HG03045 (cell line): ENCODE results near the gene MPP3.

Experiments used
- ATAC-seq: cut with Tn5 transposase; IDR thresholded peaks from one replicate; pipeline ENCODE4 v1.9.1; 2021; ENCODE audit warnings: mild to moderate bottlenecking, moderate library complexity; ENCODE audit not compliant: unreplicated experiment

MPP3 gene

DNA sequence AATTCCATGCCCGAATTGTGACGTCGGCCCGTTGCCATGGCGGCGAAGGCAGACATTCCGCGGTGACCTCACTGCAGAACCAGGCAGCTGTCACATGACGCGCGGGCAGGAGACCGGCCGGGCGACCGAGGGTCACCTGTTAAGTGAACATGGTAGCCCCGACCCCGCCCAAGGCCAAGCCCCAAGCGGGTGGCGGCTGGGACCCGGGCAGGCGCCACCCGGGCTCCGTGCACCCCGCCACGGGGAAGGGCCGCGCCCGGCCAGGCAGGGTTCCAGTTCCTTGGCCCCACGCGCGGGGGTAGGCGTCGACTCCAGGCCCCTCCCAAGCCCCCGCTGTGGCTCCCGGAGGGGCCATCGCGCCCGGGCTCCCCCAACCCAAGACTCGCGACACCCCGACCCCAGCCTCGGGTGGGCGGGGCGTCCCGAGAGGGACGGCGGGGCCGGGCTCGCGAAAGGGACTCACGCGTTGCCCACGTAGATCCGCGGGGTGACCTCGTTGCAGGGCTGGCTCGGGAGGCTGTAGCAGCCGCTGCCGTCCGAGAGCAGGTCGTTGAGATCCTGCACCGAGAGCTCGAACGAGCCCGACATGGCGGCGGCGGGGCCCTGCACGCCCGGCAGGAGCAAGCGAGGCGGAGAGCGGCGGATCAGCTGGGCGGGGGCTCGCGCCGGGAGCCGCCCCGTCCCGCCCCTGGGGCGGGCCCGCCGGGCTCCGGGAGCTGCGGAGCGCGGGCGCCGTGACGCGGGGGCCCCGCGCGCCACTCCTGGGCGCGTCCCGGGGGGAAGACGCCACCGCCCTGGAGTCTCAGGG is 54.4 kb downstream of the MPP3 start, which contains the start of gene DUSP3:
TSS of gene DUSP3 (minus strand) at position 641 of the 808 bp plus-strand sequence. CDS start at position 588, 53 bp downstream.
- ATAC-seq, result peak; percentile 82

DNA sequence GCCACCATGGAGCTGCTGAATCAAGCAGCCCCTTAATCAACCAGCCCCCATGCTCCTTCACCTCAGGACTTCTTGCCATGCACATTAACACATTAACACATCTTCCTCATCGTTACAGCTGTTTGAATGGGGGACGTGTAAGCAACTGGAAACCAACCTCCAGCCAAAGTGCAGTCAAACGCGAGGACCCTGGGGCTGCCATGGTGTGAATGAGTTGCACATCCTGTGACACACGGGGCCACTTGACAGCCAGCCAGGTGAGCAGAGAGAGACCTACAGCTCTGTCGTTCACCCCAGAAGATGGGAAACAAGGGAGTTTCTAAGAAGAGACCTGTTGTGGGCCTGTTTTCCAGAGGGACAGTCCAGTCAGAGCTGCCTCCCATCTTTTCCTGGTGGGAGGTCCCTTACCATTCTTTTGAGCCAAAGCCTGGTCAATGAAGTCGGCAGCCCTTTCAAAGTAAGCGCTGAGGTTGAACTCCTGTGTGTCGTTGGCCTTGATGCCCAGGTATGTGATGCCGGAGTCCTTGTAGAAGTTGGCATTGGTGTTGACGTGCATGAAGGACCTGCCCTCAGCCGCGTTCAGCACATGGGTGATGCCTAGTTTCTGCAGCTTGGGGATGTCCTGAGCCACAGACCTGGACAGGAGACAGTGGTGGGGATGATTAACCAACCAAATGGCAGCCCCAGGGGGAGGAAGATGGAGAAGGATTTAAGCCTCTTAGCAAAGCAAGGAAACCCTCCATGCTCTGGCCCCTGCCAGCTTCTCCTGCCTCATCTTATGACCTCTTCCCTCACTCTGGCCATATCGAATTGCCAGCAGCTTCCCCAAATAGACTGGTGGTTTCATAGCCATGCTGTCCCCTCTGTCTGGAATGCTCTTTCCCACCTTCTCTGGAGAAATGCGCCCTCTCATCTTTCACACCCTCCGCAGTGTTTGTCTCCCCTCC is 58.4 kb downstream of the MPP3 start:
- no peak for ATAC-seq

DNA sequence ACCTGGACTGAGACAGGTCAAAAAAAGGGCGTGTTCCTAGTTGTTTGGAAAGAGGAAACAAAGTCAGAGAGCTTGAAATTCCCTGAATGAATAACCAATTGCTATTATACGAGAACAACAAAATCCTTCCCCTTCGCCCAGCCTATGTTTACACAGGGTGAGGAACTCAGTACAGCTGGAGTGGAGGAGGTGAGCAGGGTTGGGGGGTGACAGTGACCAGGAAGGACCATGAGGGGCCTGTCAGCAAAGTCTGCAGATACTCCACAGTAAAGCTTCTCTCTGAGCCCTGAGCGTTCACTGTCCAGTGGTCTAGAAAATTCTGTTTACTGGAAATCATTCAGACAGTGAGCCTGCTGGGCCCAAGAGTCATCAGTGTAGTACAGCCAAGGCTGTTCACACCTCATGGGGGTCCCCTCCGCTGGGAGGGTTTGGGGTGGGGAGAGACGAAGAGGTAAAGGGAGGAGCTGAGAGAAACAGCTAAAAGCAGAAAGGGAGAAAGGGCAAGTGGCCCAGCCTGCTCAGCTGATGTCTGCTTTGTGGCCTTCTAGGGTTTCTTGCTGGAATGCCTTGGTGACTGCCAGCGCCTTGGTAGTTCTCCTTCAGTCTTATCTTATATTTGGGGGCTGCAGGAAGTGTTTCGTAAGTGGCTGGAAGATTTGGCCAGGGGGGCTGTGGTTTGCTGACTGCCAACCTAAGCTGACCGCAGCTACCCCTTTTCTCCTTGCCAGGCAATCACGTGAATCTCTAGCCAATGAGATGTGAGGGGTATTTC is 59.9 kb downstream of the MPP3 start:
- no peak for ATAC-seq

DNA sequence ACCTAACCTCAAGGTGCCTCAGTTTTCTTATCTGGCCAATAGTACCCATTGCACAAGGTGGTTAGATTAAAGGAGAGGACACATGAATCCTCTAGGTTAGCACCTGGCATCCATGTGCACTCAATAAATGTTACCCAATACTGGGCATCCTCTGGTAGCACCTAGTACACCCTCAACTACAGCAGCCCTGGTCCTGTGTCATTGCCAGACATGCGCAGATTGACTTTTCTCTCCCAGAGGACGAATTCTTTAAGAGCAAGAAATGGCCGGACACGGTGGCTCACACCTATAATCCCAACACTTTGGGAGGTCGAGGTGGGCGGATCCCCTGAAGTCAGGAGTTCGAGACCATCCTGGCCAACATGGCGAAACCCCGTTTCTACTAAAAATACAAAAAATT is 61.5 kb downstream of the MPP3 start:
- ATAC-seq, result no peak

DNA sequence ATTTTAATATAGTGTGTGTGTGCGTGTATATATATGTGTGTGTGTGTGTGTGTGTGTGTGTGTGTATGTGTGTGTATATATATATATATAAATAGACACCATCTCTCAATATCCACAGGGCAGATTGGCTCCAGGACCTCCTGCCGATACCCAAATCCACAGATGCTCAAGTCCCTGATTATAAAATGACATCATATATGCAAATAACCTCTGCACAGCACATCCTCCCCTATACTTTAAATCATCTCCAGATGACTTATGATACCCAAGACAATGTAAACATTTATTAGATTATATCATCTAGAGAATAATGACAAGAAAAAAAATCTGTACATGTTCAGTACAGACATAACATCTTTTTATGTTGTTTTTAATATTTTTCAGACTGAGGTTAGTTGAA is 62.0 kb downstream of the MPP3 start:
- no peak for ATAC-seq

DNA sequence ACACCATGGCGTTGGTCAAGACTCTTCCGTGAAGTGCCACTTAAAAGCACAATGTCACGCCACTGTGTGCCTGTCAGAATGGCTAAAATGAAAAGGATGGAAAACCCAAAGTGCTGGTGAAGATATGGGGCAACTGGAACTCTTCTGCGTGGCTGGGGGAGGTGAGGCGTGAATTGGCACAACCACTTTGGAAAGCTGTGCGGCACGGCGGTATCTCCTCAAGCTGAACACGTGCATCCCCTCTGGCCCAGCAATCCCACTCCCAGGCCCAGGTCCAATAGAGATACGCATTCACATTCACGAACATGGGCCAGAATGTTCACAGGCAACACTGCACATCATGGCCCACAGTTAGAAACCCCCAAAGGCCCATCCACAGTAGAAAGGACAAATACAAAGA is 63.1 kb downstream of the MPP3 start:
- ATAC-seq, result no peak

DNA sequence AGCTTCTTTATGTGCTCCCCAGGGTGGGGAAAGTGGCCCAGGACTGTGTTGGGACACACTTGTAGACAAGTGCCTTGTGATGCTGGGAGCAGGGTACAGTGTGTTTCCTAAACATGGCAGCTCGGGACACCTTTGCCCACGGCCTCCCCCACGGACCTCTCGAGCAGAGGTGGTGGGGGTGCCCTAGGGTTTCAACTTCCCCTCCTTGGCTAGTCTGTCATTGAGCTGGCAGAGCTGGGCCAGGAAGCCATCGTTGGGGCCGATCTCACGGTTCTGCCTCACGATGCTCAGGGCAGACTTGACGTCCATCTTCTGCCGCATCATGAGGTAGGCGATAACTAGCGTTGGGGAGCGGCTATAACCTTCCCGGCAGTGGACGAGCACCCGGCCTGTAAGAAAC is 63.5 kb downstream of the MPP3 start:
- no peak for ATAC-seq

DNA sequence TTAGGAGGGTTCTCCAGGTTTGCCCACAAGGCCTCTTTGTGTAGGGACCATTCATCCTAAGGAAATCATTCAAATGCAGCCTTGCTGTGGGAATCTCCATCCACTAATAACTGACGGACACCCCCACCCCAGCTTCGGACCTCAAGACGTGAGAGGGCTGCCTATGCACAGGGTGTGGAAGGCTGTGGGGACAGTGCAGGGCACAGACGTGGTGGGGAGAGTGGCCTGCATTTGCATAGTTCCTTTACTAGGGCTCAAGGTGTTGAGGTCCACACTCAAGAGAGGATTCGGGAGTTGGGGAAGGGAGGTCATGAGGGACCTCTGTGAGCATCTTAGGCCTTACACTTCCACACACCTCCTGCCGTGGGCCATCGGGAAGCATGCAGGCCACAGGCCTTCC is 64.0 kb downstream of the MPP3 start:
- ATAC-seq, result no peak

DNA sequence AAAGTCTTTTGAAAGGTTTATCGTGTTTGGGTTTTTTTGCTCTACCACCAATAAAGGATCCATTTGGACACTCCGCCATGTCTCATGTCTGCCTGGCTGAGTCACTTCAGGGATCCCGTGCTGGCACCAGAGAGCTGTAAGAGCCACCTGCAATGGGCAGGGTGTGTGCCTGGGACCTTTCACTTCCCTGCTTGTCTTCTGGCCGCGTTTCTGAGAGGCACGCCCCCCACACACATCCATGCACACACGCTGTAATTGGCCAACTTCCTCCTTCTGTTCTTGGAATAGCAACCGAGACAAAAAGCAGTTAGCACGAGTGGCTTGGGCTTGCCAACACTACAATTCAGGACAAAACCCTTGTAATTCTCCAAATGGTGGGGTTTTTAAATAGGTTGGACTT is 64.6 kb downstream of the MPP3 start:
- ATAC-seq, result no peak

DNA sequence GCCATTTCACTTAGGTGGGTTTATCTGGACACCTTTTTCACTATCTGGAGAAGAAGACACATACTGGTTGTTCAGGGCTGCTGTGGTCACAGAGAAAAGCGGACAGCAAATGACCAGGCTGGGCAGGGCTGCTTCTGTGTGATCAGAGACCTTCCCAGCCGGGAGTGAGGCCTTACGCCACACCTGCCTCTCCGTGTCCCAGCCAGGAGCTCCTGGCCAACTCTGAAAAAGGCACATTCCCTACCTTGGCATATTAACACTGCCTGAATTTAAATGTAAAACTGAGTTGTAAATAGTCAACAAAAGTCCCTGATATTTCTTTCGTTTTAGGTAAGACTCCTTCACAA is 65.3 kb downstream of the MPP3 start:
- ATAC-seq, result no peak

DNA sequence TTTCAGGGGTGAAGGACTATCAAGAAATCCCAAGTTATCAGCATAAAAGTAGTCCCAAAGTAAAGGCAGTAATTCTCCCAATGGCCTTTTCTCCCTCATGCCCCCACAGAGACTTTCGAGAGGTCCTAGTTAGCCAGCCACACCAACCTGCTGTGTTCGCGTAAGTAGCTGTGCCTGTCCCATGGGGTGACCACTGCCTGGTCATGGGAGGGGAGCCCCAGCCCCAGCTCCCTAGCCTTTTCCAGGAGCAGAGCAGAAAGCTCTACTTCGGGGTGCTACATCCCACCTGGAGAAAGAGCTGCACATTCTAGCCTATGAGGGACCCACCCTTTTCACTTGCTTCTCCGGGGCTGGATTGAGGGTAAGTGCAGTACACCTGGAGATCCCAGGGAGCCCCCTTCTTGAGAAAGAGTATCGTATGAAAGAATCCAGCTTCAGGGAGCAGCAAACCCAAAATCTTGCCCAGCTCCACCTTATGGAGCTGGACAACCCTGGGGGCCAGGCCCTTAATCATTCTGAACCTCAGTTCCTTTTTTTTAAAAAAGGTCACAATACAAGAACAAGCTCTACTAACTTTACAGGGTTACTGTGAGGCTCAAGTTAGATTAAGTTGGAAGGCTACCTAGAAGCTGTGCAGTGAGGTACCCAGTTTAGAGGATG is 65.8 kb downstream of the MPP3 start:
- no peak for ATAC-seq

DNA sequence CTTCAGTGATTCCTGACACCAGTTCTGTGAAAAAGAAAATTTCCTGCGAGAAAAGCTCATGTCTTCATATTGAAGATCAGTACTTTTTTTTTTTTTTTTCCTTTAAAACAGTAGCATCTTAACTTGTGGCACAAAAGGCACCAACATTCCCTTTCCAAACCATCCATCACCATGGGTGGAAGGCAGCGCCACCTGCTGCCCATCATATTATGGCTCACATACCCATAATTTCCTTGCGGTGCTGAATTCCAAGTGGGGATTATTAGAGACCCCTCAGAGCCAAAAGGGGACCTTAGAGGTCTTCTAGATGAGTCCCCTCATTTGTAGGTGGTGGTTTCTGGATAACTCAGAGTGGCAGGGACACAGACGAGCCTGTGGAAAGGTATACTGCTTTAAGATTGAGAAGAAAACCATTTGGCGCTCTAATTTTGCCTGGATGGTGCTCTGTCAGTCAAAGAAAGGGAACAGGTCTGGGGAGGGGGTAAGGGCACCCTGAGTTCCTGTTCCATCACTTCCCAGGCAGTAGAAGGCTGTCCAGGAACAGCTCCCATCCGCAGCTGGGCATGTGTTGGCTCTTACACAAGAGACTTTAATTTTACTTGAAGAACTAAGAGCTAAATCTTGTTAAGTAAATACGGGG is 66.4 kb downstream of the MPP3 start:
- ATAC-seq, result no peak

DNA sequence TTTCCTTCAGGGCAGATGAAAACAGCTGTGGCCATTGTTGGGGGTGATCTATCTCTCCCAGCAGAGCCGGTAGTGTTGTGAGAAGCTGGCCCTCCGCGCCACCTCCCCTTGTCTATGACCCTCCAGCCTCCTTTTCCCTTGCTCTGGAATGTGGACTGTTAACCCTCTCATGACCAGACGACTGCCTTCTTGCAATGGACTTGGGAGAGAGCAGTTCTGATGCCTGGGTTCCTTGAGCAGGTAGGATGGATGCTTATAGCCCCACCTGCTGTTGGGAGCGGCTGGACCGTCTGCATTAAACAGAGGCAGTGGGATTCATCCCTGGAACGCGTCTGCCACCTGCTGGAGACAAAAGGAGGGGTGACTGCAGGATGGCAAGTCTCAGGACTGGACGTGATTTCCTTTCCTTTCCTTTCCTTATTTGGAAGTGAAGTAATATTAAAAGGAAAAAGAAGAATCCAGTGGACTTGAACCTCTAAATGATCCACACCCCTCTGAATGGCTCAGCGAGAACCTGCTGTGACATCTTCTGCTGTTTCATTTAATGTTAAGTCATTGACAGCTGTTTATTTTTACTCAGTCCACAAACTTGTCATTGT is 72.6 kb downstream of the MPP3 start:
- ATAC-seq, result no peak

DNA sequence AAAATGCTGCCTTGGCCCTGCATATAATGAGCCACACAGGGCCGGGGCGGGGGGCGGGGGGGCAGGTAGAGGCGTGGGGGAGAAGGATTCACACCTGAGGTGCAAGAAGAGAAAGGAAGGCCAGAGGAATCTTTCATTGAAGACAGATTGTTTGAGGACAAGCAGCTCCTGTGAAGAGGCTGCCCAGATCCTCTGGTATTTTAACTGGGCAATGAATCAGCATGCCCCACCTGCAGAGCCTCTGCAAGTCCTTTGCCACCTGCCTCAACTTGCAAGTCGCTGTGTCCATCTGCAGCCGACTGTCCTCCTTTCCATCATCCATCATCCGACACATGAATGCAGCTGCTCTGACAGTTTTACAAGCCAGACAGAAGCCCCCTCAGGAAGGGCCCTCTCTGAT is 73.1 kb downstream of the MPP3 start:
- ATAC-seq, result no peak

DNA sequence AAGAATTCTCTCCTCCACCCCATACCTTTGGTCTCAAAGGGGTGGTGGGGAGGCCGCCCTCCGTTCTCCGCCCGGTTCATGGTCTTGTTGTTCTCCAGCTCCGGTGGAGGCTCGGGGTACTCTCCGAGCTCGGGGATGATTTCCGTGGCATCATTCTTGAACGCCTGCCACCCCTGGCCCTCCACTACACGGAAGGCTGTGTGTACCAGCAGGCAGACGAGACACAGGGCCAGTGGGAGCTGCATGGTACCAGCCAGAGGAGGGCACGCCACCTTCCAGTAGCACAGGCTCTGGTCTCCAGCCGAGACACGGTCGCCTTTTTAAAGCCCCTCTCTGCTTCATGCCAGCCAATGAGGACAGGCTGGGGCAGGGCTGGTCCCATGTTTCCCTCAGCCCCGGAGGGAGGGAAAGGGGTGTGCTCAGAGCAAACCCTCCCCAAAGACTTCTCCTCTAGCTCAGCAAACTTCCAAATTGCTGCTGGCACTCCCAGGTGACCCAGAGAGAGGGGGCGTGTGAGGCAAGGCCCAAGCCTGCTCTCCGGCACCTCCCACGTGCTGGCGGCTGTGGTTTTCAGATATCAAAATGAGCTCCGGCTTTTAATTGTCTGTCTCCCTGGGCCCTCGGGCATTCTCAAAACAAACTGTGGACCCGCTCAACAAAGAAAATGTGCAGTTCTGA is 74.3 kb downstream of the MPP3 start, which contains the start of gene SOST:
TSS of gene SOST (minus strand) at position 295 of the 678 bp plus-strand sequence. CDS start at position 245, 50 bp downstream.
- no peak for ATAC-seq

DNA sequence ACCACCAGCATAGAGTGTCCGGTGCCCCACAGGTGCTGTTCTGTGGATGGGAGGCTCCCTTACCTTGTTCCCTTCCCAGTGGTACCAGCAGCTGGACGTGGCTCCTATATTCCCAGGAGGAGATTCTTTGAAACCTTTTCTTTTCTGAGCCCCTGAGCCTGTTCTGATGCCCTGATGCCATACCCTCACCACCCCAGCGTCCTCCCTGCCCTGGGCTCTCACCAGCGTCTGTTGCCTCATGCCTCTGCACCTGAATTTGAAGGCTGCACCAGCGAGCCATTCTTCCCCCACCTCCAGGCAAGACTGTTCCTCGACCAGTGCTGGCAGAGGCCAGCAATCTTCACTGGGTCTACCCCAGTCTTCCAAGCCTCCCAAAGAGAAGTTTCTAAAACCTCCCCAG is 74.9 kb downstream of the MPP3 start:
- no peak for ATAC-seq

DNA sequence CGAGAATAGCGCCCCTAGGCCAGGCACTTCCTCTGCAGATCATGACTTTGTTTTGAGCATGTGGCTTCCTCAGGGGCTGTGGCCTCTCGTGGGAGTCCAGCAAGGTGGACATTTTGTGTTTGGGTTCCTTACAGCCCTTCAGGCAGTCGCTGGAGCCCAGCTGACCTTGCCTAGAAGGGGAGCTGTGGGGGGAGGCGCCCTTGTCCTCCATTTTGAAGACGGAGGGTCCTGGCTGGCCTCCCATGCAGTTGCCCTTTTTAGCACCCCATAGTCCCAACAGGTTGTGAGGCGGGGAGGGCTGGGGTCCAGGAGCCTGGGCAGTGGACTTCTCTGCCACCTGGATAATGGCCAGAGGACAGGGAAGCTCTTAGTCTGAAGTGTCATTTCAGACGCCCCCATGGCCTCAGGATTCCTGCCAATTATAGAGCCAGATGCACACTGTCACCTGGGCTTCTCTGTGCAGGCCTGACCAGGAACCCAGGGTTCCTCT is 75.7 kb downstream of the MPP3 start:
- no peak for ATAC-seq

DNA sequence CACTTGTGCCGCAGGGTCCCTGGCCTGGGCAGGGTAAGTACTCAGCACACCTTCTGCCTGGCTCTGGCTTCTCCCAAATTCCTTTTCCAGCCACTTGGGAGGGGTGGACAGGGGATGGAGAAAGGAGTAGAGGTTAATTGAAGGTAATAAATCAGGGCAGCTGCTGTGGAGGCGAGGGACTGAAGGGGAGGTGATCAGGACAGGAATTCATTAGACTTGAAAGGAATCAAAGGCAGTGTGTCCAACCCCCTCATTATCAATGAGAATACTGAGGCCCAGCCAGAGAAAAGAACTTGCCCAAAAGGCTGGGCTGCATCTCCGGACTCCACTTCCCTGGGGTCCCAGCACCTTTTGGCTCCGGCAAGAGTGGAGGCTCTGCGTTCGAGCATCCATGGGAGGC is 76.7 kb downstream of the MPP3 start:
- ATAC-seq, result no peak

DNA sequence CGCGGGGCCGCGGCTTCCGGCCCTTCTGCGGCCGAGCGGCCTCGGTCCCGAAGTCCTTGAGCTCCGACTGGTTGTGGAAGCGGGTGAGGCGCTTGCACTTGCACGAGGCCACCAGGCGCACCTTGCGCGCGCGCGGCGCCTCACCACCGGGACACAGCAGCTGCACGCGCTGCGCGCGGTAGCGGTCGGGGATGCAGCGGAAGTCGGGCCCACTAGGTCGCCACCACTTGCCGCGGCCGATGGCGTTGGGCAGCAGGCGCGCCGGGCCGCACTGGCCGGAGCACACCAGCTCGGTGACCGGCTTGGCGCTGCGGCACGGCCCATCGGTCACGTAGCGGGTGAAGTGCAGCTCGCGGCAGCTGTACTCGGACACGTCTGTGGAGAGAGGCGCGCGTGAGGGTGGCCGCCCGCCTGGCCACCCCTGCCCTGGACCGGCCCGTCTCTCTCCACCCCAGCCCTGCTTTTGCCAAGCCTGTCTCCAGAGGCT is 77.5 kb downstream of the MPP3 start:
- ATAC-seq, result no peak
